GM19193 (cell line): Measurements from ENCODE around the gene RETREG2.

ENCODE experiments used
- POLR2A ChIP-seq: IDR thresholded peaks from 4 replicates; pipeline ENCODE4 v1.6.1; 2011; ENCODE audit not compliant: insufficient read depth, insufficient read length; ENCODE audit errors: extremely low read depth

Gene RETREG2

DNA sequence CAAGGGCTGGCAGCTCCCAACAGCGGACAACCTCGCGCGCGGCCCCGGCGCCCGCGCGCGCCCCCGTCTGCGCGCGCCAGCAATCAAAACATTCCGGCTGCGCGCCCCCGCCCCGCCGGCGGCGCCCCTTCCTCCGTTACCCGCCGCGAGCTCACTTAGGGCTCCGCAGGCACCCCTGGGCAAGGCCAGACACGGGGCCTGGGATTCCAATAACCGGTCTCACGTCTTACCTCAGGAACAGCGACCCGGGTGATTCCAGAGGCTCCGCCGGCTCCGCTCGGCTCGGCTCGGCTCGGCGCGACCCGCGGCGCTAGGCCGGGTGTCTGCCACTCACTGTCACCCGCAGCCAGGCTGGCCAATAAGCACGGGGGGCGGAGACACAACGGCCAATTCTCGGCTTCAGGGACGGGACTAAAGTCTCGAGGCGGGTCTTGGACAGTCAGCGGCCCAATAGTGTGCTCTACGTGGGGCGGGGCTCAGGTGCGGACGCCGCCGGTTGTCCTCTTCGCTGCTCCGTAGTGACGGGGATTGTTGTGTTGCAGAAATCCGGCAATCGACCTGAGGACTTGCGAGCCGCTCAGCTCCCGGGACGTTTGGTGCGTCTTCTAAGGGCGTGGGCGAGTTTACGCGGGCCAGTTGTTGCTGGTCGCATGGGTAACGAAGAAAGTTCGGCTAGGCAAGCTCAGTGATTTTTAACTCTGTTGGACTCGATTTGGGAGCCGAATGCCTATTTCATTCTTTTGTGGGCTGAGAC lies 51.4 kb downstream of the RETREG2 start, which contains the start of the genes ANKZF1 and ATG9A:
Gene ANKZF1, plus strand, starts transcription at position 502 of the 754 bp plus-strand sequence. CDS start 452 bp downstream, outside the sequence.
Gene ATG9A, minus strand, starts transcription at position 332 of the 754 bp plus-strand sequence. CDS start 1,612 bp downstream, outside the sequence.
- TF ChIP-seq POLR2A: peak; percentile 88

DNA sequence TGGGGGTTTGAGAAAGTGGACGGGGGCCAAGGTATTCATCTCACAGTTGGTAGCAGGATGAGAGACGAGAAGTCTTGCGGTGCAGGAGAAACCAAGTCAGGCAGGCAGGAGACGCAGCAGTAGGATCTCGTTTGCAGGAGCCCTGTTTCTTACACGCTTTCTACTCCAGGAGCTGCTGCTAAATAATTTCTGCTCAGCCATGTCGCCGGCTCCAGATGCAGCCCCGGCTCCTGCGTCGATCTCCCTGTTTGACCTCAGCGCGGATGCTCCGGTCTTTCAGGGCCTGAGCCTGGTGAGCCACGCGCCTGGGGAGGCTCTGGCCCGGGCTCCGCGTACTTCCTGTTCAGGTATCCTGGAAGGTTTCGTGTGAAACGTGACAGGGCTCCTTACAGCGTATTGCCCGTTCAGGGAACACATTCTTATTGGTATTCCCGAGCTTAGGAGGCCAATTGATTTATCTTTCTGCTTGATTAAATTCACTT lies 52.0 kb downstream of the RETREG2 start:
- no peak for TF ChIP-seq POLR2A

DNA sequence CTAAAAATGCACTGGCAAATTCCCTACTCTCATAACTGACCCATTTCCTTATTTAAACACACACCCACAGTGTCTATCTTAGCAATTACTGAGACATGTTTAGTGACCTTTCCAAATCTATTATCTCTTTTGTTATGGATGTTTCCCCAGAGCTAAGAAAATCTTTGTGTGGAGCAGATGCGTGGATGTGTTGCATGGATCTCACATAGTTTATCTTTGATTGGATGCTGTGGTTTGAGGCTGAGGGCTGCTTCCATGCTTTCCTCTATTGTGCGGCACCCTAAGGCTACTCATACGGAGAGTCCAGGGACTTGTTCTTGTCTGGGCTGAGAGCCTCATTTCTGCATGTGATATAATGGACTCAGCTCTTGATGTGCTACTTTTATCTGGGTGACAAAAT lies 56.3 kb downstream of the RETREG2 start:
- no peak for TF ChIP-seq POLR2A
